K562 (cell line): Measurements from ENCODE around the gene SNX9.

Experiments used
- BRD4 ChIP-seq: fragments of 200-600 bp; sonication (generic); IDR thresholded peaks from 2 replicates; pipeline ENCODE4 v1.6.1; 2017; ENCODE audit warnings: inconsistent platforms
- CBX1 ChIP-seq: sonication (generic); IDR thresholded peaks from 2 replicates; pipeline ENCODE4 v1.6.1; 2016; ENCODE audit warnings: antibody characterized with exemption, low read depth, mild to moderate bottlenecking
- CCAR2 ChIP-seq: fragments of 200-400 bp; formaldehyde crosslinking; IDR thresholded peaks from 2 replicates; pipeline ENCODE4 v1.6.1; 2017; ENCODE audit warnings: mild to moderate bottlenecking, low read depth, low read length
- CTCF ChIP-seq, 3 experiments: IDR thresholded peaks in 2 of 3; conservative IDR thresholded peaks in 1 of 3; 2 replicates each; pipeline ENCODE4 v1.5.1; 2011 to 2012; ENCODE audit warnings: low read length in 3 of 3, mild to moderate bottlenecking in 3 of 3, control low read depth in 2 of 3, improper control_type of control experiment in 1 of 3, inconsistent platforms in 1 of 3, low read depth in 1 of 3, mixed read lengths in 1 of 3, moderate library complexity in 1 of 3; ENCODE audit not compliant: insufficient read depth in 2 of 3
- FOS ChIP-seq: IDR thresholded peaks from 3 replicates; pipeline ENCODE4 v1.6.1; 2011; ENCODE audit not compliant: insufficient read length; ENCODE audit errors: extremely low read depth
- MAFF ChIP-seq: IDR thresholded peaks from 2 replicates; pipeline ENCODE4 v1.6.1; 2012; ENCODE audit warnings: low read length, improper control_type of control experiment
- RAD21 ChIP-seq, 2 experiments: fragments of 250-450 bp in 1 of 2; fragments of 450-650 bp in 1 of 2; sonication (Bioruptor Pico) in 1 of 2; formaldehyde crosslinking in 1 of 2; IDR thresholded peaks in 1 of 2; conservative IDR thresholded peaks in 1 of 2; 2 replicates each; pipeline versions ENCODE4 v1.4.0 to v1.8.0; 2020 to 2022; ENCODE audit warnings: mild to moderate bottlenecking in 2 of 2, moderate library complexity in 1 of 2
- RFX5 ChIP-seq: IDR thresholded peaks from 2 replicates; pipeline ENCODE4 v1.6.1; 2011; ENCODE audit warnings: low read depth, mild to moderate bottlenecking, improper control_type of control experiment, low read length
- TARDBP ChIP-seq: fragments of 450-650 bp; IDR thresholded peaks from 2 replicates; pipeline ENCODE4 v1.6.1; 2016
- ZBTB34 ChIP-seq: fragments of 250-450 bp; sonication (Bioruptor Pico); IDR thresholded peaks from 2 replicates; pipeline ENCODE4 v1.8.0; 2021; ENCODE audit warnings: mild to moderate bottlenecking, moderate library complexity

DNA sequence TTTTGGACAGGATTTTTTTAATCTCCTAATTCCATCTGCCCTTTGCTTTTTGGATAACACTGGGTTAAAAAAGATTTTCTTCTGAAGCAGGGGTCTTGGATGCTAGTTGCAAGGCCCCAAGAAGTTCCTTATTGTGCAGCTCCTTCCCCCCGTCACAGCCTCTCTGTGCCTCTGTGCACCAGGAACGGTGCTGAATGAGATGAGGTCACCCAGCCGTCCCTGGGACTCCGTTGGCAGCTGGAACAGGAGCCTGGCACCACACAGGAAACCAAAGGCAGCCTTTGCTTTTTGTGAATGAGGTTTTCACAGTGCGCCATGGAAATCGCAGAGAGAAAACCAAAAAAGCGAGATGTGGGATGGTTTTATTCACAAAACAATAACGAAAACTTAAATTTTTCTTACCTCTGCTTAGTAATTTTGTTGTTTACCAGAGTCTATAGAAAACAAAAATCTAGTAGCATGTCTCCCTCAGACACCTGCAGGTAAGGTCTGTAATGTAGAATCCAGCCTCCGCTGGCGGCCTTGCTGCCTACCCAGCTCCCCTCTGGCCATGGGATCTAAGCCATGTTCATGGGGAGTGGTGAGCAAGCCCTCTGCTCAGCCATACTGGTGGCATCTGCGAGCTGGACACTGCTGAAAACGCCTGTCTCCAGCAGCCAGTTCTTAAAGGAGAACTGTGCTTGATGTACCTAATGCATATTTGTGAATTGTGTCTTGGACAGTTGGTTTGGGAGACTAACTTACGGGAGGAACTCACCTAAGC, 118.2 kb downstream of the SNX9 start:
- TF ChIP-seq CTCF (IDR thresholded peaks at IDR 0.05 in 2 of 3, conservative IDR thresholded peaks at IDR 0.05 in 1 of 3; ENCODE audit: insufficient read depth in 2 of 3, low read depth in 1 of 3, low read length in 3 of 3) (no peak), RAD21 (CRISPR knock-in tag; conservative IDR thresholded peaks at IDR 0.05 in 1 of 2, IDR thresholded peaks at IDR 0.05 in 1 of 2) (no peak), TARDBP (no peak), BRD4 (no peak), RFX5 (no peak), ZBTB34 (CRISPR knock-in tag) (no peak), MAFF (no peak), FOS (no peak), CBX1 (no peak), CCAR2 (no peak)
